ENCODE data around the gene VSTM2L. TPM values are rescaled to one million over a fixed set of nuclear protein-coding genes. Genes with fewer than 3 reads are reported as not detected.

Gene VSTM2L
- total and polyA plus RNA-seq, 4 donors: 8.0 to 71.6 (median 31.4) TPM

DNA sequence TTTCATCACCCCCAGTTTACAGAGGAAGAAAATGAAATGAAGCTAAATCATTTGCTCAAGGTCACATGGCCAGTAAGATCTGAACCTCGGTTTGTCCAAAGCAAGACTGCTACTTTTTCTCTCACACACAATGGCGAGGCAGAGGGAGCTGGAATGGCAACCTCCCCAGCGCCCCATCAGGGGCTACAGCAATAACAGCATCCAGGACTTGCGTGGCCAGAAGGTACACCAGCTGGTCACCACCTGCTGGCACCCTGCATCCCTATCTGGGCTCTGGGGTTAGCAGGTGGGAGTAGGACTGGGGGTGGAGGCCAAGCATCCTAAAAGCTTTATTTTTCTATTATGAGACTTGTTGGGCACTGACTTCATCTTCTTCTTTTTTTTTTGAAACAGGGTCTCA lies 89.0 kb downstream of the VSTM2L start:
- ATAC-seq (ENCODE audit: insufficient read depth, low FRiP score): no peak

GRCh38 chr20:37992802-37993409 lies 90.0 kb downstream of the VSTM2L start:
- peak; percentile 42 for ATAC-seq (ENCODE audit: insufficient read depth, low FRiP score)
- Histone ChIP-seq H3K4me3 (no peak overlapping the region), H3K27me3 (ENCODE audit: control insufficient read depth in 3 of 3, insufficient read depth in 3 of 3, low read length in 2 of 3) (no peaks in the 10 kb centered on the region), H3K9me3 (ENCODE audit: control insufficient read depth in 4 of 4, insufficient read depth in 3 of 4, low read length in 3 of 4) (no peaks in the 10 kb centered on the region), H3K36me3 (ENCODE audit: control insufficient read depth in 4 of 4, insufficient read depth in 4 of 4, low read length in 4 of 4) (peaks cover 14 to 26% (median 19%) of the 10 kb centered on the region in 4 donors), H3K27ac (ENCODE audit: low read depth in 1 of 2, low read length in 1 of 2) (peak overlapping the region in 1 of 2 donors; percentile 89), H3K4me1 (ENCODE audit: control insufficient read depth in 5 of 5, insufficient read depth in 5 of 5, low read length in 5 of 5) (peaks cover 13 to 50% (median 40%) of the 10 kb centered on the region in 5 donors), H3K9ac (ENCODE audit: insufficient read depth in 1 of 2, low read length in 2 of 2) (no peak overlapping the region)
- peak; percentile 11 for TF ChIP-seq CTCF (IDR thresholded peaks at IDR 0.05; ENCODE audit: control extremely low read depth, extremely low read depth)
- peak in 2 of 3 donors; percentile 45 to 55 for DNase-seq
- 67 to 73% methylated on average over 5 of the region's 5 CpGs for WGBS, 2 donors

More for the DNA sequence above, 89.0 kb downstream of the VSTM2L start:
- H3K4me3 ChIP-seq: no peak overlapping the region
- no peaks in the 10 kb centered on the region for H3K27me3 ChIP-seq (ENCODE audit: control insufficient read depth in 3 of 3, insufficient read depth in 3 of 3, low read length in 2 of 3)
- H3K27ac ChIP-seq (ENCODE audit: low read depth in 1 of 2, low read length in 1 of 2): peak overlapping the region in 1 of 2 donors; percentile 89
- TF ChIP-seq CTCF (IDR thresholded peaks at IDR 0.05; ENCODE audit: control extremely low read depth, extremely low read depth): no peak
- 94 to 95% methylated on average over 4 of the region's 4 CpGs for WGBS, 2 donors
- H3K9ac ChIP-seq (ENCODE audit: insufficient read depth in 1 of 2, low read length in 2 of 2): no peak overlapping the region
- no peak for DNase-seq
- H3K4me1 ChIP-seq (ENCODE audit: control insufficient read depth in 5 of 5, insufficient read depth in 5 of 5, low read length in 5 of 5): peaks cover 16 to 60% (median 50%) of the 10 kb centered on the region in 5 donors
- no peaks in the 10 kb centered on the region for H3K9me3 ChIP-seq (ENCODE audit: control insufficient read depth in 4 of 4, insufficient read depth in 3 of 4, low read length in 3 of 4)
- peaks cover 7 to 24% (median 17%) of the 10 kb centered on the region in 4 donors for H3K36me3 ChIP-seq (ENCODE audit: control insufficient read depth in 4 of 4, insufficient read depth in 4 of 4, low read length in 4 of 4)

GRCh38 chr20:37994512-37994911 lies 91.6 kb downstream of the VSTM2L start:
- H3K4me1 ChIP-seq (ENCODE audit: control insufficient read depth in 5 of 5, insufficient read depth in 5 of 5, low read length in 5 of 5): peaks cover 10 to 34% (median 25%) of the 10 kb centered on the region in 5 donors
- no peaks in the 10 kb centered on the region for H3K27me3 ChIP-seq (ENCODE audit: control insufficient read depth in 3 of 3, insufficient read depth in 3 of 3, low read length in 2 of 3)
- WGBS, 2 donors: 70% methylated on average over 4 of the region's 4 CpGs
- H3K36me3 ChIP-seq (ENCODE audit: control insufficient read depth in 4 of 4, insufficient read depth in 4 of 4, low read length in 4 of 4): peaks cover 21 to 31% (median 25%) of the 10 kb centered on the region in 4 donors
- H3K9me3 ChIP-seq (ENCODE audit: control insufficient read depth in 4 of 4, insufficient read depth in 3 of 4, low read length in 3 of 4): no peaks in the 10 kb centered on the region
- no peak overlapping the region for H3K4me3 ChIP-seq
- H3K9ac ChIP-seq (ENCODE audit: insufficient read depth in 1 of 2, low read length in 2 of 2): no peak overlapping the region
- DNase-seq: no peak
- no peak for TF ChIP-seq CTCF (IDR thresholded peaks at IDR 0.05; ENCODE audit: control extremely low read depth, extremely low read depth)
- H3K27ac ChIP-seq (ENCODE audit: low read depth in 1 of 2, low read length in 1 of 2): no peak overlapping the region
- ATAC-seq (ENCODE audit: insufficient read depth, low FRiP score): peak; percentile 56

Other genes with a start within 250 kb of the VSTM2L start
- gene CTNNBL1, start 209.1 kb upstream of the VSTM2L start, total RNA-seq: 10 to 100 TPM; 47.3 to 51.0 TPM
- gene CTNNBL1, start 209.1 kb upstream of the VSTM2L start, polyA plus RNA-seq: 10 to 100 TPM; 38.9 to 53.1 TPM
- gene TTI1, start 130.3 kb downstream of the VSTM2L start, total RNA-seq: 10 to 100 TPM; 18.0 to 33.8 TPM
- gene TTI1, start 130.3 kb downstream of the VSTM2L start, polyA plus RNA-seq: 10 to 100 TPM in 1 of 2 donors, 1 to 10 TPM in 1; 6.7 to 13.0 TPM
- gene RPRD1B, start 130.6 kb downstream of the VSTM2L start, total RNA-seq: 10 to 100 TPM; 32.8 to 58.6 TPM
- 10 to 100 TPM in 1 of 2 donors, 1 to 10 TPM in 1; 6.8 to 20.4 TPM for gene RPRD1B, start 130.6 kb downstream of the VSTM2L start, polyA plus RNA-seq